Karpas-422 (cell line): ENCODE measurements around the gene GNAL. TPM values are rescaled to one million over a fixed set of nuclear protein-coding genes. Genes with fewer than 3 reads are reported as not detected.

Source experiments
- DNase-seq: peaks from one replicate; pipeline ENCODE4 v3.0.0-alpha.2; 2015
- H2AFZ ChIP-seq: fragments of 200-600 bp; sonication (generic); 2 replicates; pipeline ENCODE4 v1.6.1; 2014; ENCODE audit warnings: antibody characterized with exemption, low read length, mixed read lengths
- H3K27ac ChIP-seq: fragments of 200-600 bp; sonication (generic); 2 replicates; pipeline ENCODE4 v1.5.1; 2014; ENCODE audit warnings: mild to moderate bottlenecking, low read length, moderate library complexity
- H3K27me3 ChIP-seq: fragments of 200-600 bp; sonication (generic); 2 replicates; pipeline ENCODE4 v1.6.1; 2014; ENCODE audit warnings: low read length, mixed read lengths
- H3K36me3 ChIP-seq: fragments of 200-600 bp; sonication (generic); 2 replicates; pipeline ENCODE4 v1.6.1; 2014; ENCODE audit warnings: low read length, mixed read lengths; ENCODE audit not compliant: insufficient read depth
- H3K4me1 ChIP-seq: fragments of 200-600 bp; sonication (generic); 2 replicates; pipeline ENCODE4 v1.6.1; 2014; ENCODE audit warnings: mild to moderate bottlenecking, low read length, mixed read lengths
- H3K4me2 ChIP-seq: fragments of 200-600 bp; sonication (generic); 2 replicates; pipeline ENCODE4 v1.6.1; 2014; ENCODE audit warnings: low read length, low read depth, mild to moderate bottlenecking; ENCODE audit not compliant: poor library complexity, severe bottlenecking
- H3K4me3 ChIP-seq: fragments of 200-600 bp; sonication (generic); 2 replicates; pipeline ENCODE4 v1.5.1; 2014; ENCODE audit warnings: mild to moderate bottlenecking, antibody characterized with exemption, low read length, mixed read lengths
- H3K79me2 ChIP-seq: fragments of 200-600 bp; sonication (generic); 2 replicates; pipeline ENCODE4 v1.6.1; 2014; ENCODE audit warnings: mild to moderate bottlenecking, low read length, mixed read lengths
- H3K9ac ChIP-seq: fragments of 200-600 bp; sonication (generic); 2 replicates; pipeline ENCODE4 v1.6.0; 2014; ENCODE audit warnings: low read length
- H3K9me2 ChIP-seq: fragments of 200-600 bp; sonication (generic), shearing (Covaris generic); replicated peaks from 2 replicates; pipeline ENCODE4 v1.6.0; 2014; ENCODE audit warnings: mild to moderate bottlenecking, low read length, moderate library complexity; ENCODE audit not compliant: insufficient read depth
- H3K9me3 ChIP-seq: fragments of 300-700, 200-600 bp; sonication (generic); 2 replicates; pipeline ENCODE4 v1.6.1; 2014; ENCODE audit warnings: low read length, mixed read lengths
- H4K20me1 ChIP-seq: fragments of 200-600 bp; sonication (generic); 2 replicates; pipeline ENCODE4 v1.6.1; 2014; ENCODE audit warnings: mild to moderate bottlenecking, antibody characterized with exemption, low read length, low read depth; ENCODE audit not compliant: insufficient read depth
- total RNA-seq: library from RNA; depleted of rRNA; stranded (reverse); fragments of >200 nt; shearing (Covaris generic); gene quantifications from 2 replicates; pipeline ENCODE4 v1.2.3, GENCODE V29; 2014; ENCODE audit warnings: low replicate concordance

Gene GNAL
- total RNA-seq, 1 experiment from 2014 or later: not detected

- Histone ChIP-seq H3K4me3 (no peak overlapping the region), H3K36me3 (0 out of 2 replicates have a peak, but pooled peaks cover 2% of the 10 kb centered on the region), H3K9me3 (no peaks in the 10 kb centered on the region), H3K4me2 (no peak overlapping the region), H2AFZ (no peak overlapping the region), H3K9me2 (no peaks in the 10 kb centered on the region), H3K9ac (no peak overlapping the region), H3K27me3 (no peaks in the 10 kb centered on the region), H3K79me2 (peaks cover 9% of the 10 kb centered on the region), H3K27ac (no peak overlapping the region), H4K20me1 (no peaks in the 10 kb centered on the region), H3K4me1 (peaks cover 7% of the 10 kb centered on the region)
- DNase-seq: no peak
These were observed 213.6 kb downstream of the GNAL start for GRCh38 chr18:11902522-11903292.

- H3K9ac ChIP-seq: no peak overlapping the region
- H3K9me2 ChIP-seq: no peaks in the 10 kb centered on the region
- no peak overlapping the region for H3K27ac ChIP-seq
- no peaks in the 10 kb centered on the region for H3K9me3 ChIP-seq
- H3K4me1 ChIP-seq: peaks cover 15% of the 10 kb centered on the region
- no peaks in the 10 kb centered on the region for H4K20me1 ChIP-seq
- no peak overlapping the region for H3K4me2 ChIP-seq
- no peaks in the 10 kb centered on the region for H3K27me3 ChIP-seq
- 0 out of 2 replicates have a peak, but pooled peaks cover 2% of the 10 kb centered on the region for H3K36me3 ChIP-seq
- H2AFZ ChIP-seq: no peak overlapping the region
- no peak overlapping the region for H3K4me3 ChIP-seq
- no peak for DNase-seq
- peaks cover 13% of the 10 kb centered on the region for H3K79me2 ChIP-seq
These were observed 216.5 kb downstream of the GNAL start for GRCh38 chr18:11905613-11906012.

- Histone ChIP-seq H3K9me3 (no peaks in the 10 kb centered on the region), H3K36me3 (0 out of 2 replicates have a peak, but pooled peaks cover 2% of the 10 kb centered on the region), H2AFZ (no peak overlapping the region), H3K79me2 (peaks cover 13% of the 10 kb centered on the region), H3K9ac (no peak overlapping the region), H3K4me3 (no peak overlapping the region), H3K27me3 (no peaks in the 10 kb centered on the region), H3K27ac (no peak overlapping the region), H4K20me1 (no peaks in the 10 kb centered on the region), H3K4me2 (no peak overlapping the region), H3K9me2 (no peaks in the 10 kb centered on the region), H3K4me1 (peaks cover 15% of the 10 kb centered on the region)
- no peak for DNase-seq
These were observed 217.1 kb downstream of the GNAL start for GRCh38 chr18:11906176-11906575.

GRCh38 chr18:11906926-11907874 lies 218.1 kb downstream of the GNAL start:
- H2AFZ ChIP-seq: no peak overlapping the region

GRCh38 chr18:11908182-11909060 lies 219.4 kb downstream of the GNAL start, which contains the start of gene MPPE1:
TSS of gene MPPE1 (minus strand) at chr18:11908317. CDS start at chr18:11897264, 11,053 bp downstream.
- Histone ChIP-seq H3K27me3 (no peaks in the 10 kb centered on the region), H4K20me1 (no peaks in the 10 kb centered on the region), H3K4me2 (peak within 1 kb of the TSS; percentile 98), H3K27ac (peak within 1 kb of the TSS; percentile 67), H3K79me2 (peaks cover 13% of the 10 kb centered on the region), H2AFZ (peak within 1 kb of the TSS; percentile 83), H3K9me3 (no peaks in the 10 kb centered on the region), H3K9ac (peak within 1 kb of the TSS; percentile 93), H3K4me1 (peaks cover 15% of the 10 kb centered on the region), H3K4me3 (peak within 1 kb of the TSS; percentile 97), H3K36me3 (no peaks in the 10 kb centered on the region), H3K9me2 (no peaks in the 10 kb centered on the region)
- DNase-seq: peak; percentile 96

More at GRCh38 chr18:11906926-11907874, 218.1 kb downstream of the GNAL start:
- Histone ChIP-seq H3K9me3 (no peaks in the 10 kb centered on the region), H3K4me2 (peak overlapping the region; percentile 98), H3K79me2 (peaks cover 13% of the 10 kb centered on the region), H3K9ac (peak overlapping the region; percentile 93), H4K20me1 (no peaks in the 10 kb centered on the region), H3K9me2 (no peaks in the 10 kb centered on the region), H3K36me3 (no peaks in the 10 kb centered on the region), H3K4me3 (peak overlapping the region; percentile 97), H3K4me1 (peaks cover 15% of the 10 kb centered on the region), H3K27me3 (no peaks in the 10 kb centered on the region), H3K27ac (peak overlapping the region; percentile 67; the same call in 1 of the 2 replicates)
- DNase-seq: peak; percentile 52

GRCh38 chr18:11909061-11909455 lies 220.0 kb downstream of the GNAL start:
- Histone ChIP-seq H3K36me3 (no peaks in the 10 kb centered on the region), H4K20me1 (no peaks in the 10 kb centered on the region), H3K79me2 (peaks cover 13% of the 10 kb centered on the region), H3K4me3 (peak overlapping the region; percentile 97), H3K27me3 (no peaks in the 10 kb centered on the region), H3K4me2 (peak overlapping the region; percentile 98), H3K27ac (no peak overlapping the region), H3K9me3 (no peaks in the 10 kb centered on the region), H3K9ac (peak overlapping the region; percentile 93), H2AFZ (peak overlapping the region; percentile 69), H3K4me1 (peaks cover 15% of the 10 kb centered on the region), H3K9me2 (no peaks in the 10 kb centered on the region)
- no peak for DNase-seq

GRCh38 chr18:11909591-11910026 lies 220.5 kb downstream of the GNAL start:
- H3K36me3 ChIP-seq: no peaks in the 10 kb centered on the region
- H2AFZ ChIP-seq: no peak overlapping the region
- DNase-seq: no peak
- H4K20me1 ChIP-seq: no peaks in the 10 kb centered on the region
- H3K9me2 ChIP-seq: no peaks in the 10 kb centered on the region
- H3K9me3 ChIP-seq: no peaks in the 10 kb centered on the region
- peaks cover 13% of the 10 kb centered on the region for H3K79me2 ChIP-seq
- peak overlapping the region; percentile 93; the same call in 1 of the 2 replicates for H3K9ac ChIP-seq
- no peaks in the 10 kb centered on the region for H3K27me3 ChIP-seq
- peak overlapping the region; percentile 98 for H3K4me2 ChIP-seq
- H3K4me3 ChIP-seq: peak overlapping the region; percentile 97
- H3K27ac ChIP-seq: no peak overlapping the region
- H3K4me1 ChIP-seq: peaks cover 15% of the 10 kb centered on the region
